IgD-negative memory B cell (primary cell): ENCODE measurements around the gene HSPA12B. TPM values are rescaled to one million over a fixed set of nuclear protein-coding genes. Genes with fewer than 3 reads are reported as not detected.
A peak's percentile ranks its signal among the peaks of the same experiment; 100 is the strongest.

Source experiments
- H3K27ac Mint-ChIP-seq, 3 donors: one replicate each; pipeline ENCODE4 v1.8.0; 2020 to 2022; ENCODE audit warnings: mild to moderate bottlenecking in 3 of 3, mixed read lengths in 3 of 3, moderate library complexity in 1 of 3
- H3K27me3 Mint-ChIP-seq: one replicate; pipeline ENCODE4 v1.8.0; 2021; ENCODE audit warnings: mixed read lengths
- H3K36me3 Mint-ChIP-seq: one replicate; pipeline ENCODE4 v1.8.0; 2020; ENCODE audit warnings: mild to moderate bottlenecking, mixed read lengths
- H3K4me1 Mint-ChIP-seq, 3 donors: one replicate each; pipeline ENCODE4 v1.8.0; 2020 to 2022; ENCODE audit warnings: mixed read lengths in 3 of 3, mild to moderate bottlenecking in 1 of 3
- H3K4me3 Mint-ChIP-seq, 4 donors: one replicate each; pipeline ENCODE4 v1.8.0; 2020 to 2022; ENCODE audit warnings: mild to moderate bottlenecking in 4 of 4, mixed read lengths in 4 of 4, moderate library complexity in 3 of 4
- H3K9me3 Mint-ChIP-seq, 3 donors: one replicate each; pipeline ENCODE4 v1.8.0; 2020 to 2021; ENCODE audit warnings: mixed read lengths in 3 of 3, mild to moderate bottlenecking in 1 of 3
- polyA plus RNA-seq: library from polyadenylated mRNA; unstranded; fragments of 300-500 nt; fragmentation: Illumina TruSeq; gene quantifications from one replicate; pipeline ENCODE4 v1.2.3, GENCODE V29; 2021

HSPA12B gene
- polyA plus RNA-seq, 1 donor from 2014 or later, result not detected

- Mint-ChIP-seq H3K4me3 (peak overlapping the region; percentile 92 to 98 (median 95)), H3K27me3 (peaks cover 2% of the 10 kb centered on the region), H3K9me3 (no peaks in the 10 kb centered on the region)
These were observed 36.1 kb downstream of the HSPA12B start for GRCh38 chr20:3768342-3769130.

GRCh38 chr20:3771552-3772058, 39.1 kb downstream of the HSPA12B start:
- Mint-ChIP-seq H3K27me3 (peaks cover 2% of the 10 kb centered on the region), H3K4me3 (peak overlapping the region in 1 of 4 donors; percentile 6), H3K4me1 (peaks cover 7 to 13% (median 9%) of the 10 kb centered on the region in 3 donors), H3K36me3 (no peaks in the 10 kb centered on the region), H3K9me3 (no peaks in the 10 kb centered on the region), H3K27ac (peak overlapping the region in 1 of 3 donors; percentile 39)

More at GRCh38 chr20:3768342-3769130, 36.1 kb downstream of the HSPA12B start:
- Mint-ChIP-seq H3K4me1 (peaks cover 7 to 20% (median 19%) of the 10 kb centered on the region in 3 donors), H3K27ac (peak overlapping the region; percentile 86 to 98 (median 97)), H3K36me3 (peaks cover 1% of the 10 kb centered on the region)

- Mint-ChIP-seq H3K4me3 (peak overlapping the region in 2 of 4 donors; percentile 47 to 54), H3K36me3 (no peaks in the 10 kb centered on the region), H3K4me1 (peaks cover 2 to 17% (median 6%) of the 10 kb centered on the region in 3 donors), H3K27me3 (peaks cover 12% of the 10 kb centered on the region), H3K9me3 (no peaks in the 10 kb centered on the region), H3K27ac (no peak overlapping the region)
These were observed 43.1 kb downstream of the HSPA12B start for GRCh38 chr20:3775457-3776108.

- H3K27ac Mint-ChIP-seq, result peak overlapping the region in 1 of 3 donors; percentile 71
- H3K27me3 Mint-ChIP-seq, result peaks cover 12% of the 10 kb centered on the region
- no peaks in the 10 kb centered on the region for H3K9me3 Mint-ChIP-seq
- H3K36me3 Mint-ChIP-seq, result peaks cover 1% of the 10 kb centered on the region
- H3K4me1 Mint-ChIP-seq, result peaks cover 9 to 27% (median 16%) of the 10 kb centered on the region in 3 donors
- peak overlapping the region; percentile 36 to 92 (median 86) for H3K4me3 Mint-ChIP-seq
These were observed 44.9 kb downstream of the HSPA12B start for GRCh38 chr20:3777381-3777715.

GRCh38 chr20:3777716-3778629, 45.5 kb downstream of the HSPA12B start:
- Mint-ChIP-seq H3K36me3 (peaks cover 1% of the 10 kb centered on the region), H3K27me3 (peaks cover 10% of the 10 kb centered on the region), H3K27ac (peak overlapping the region in 1 of 3 donors; percentile 71), H3K4me1 (peaks cover 9 to 27% (median 16%) of the 10 kb centered on the region in 3 donors), H3K9me3 (no peaks in the 10 kb centered on the region), H3K4me3 (peak overlapping the region; percentile 36 to 92 (median 86))

GRCh38 chr20:3778976-3779375, 46.5 kb downstream of the HSPA12B start:
- Mint-ChIP-seq H3K4me1 (peaks cover 9 to 30% (median 16%) of the 10 kb centered on the region in 3 donors), H3K27ac (peak overlapping the region in 2 of 3 donors; percentile 34 to 43), H3K27me3 (peaks cover 10% of the 10 kb centered on the region), H3K4me3 (peak overlapping the region in 3 of 4 donors; percentile 36 to 83 (median 69)), H3K36me3 (peaks cover 1% of the 10 kb centered on the region), H3K9me3 (no peaks in the 10 kb centered on the region)

- Mint-ChIP-seq H3K4me1 (peaks cover 9 to 36% (median 20%) of the 10 kb centered on the region in 3 donors), H3K36me3 (peaks cover 1% of the 10 kb centered on the region), H3K4me3 (peak within 1 kb of the TSS; percentile 33 to 95 (median 84)), H3K27me3 (peaks cover 10% of the 10 kb centered on the region), H3K9me3 (no peaks in the 10 kb centered on the region), H3K27ac (peak within 1 kb of the TSS in 2 of 3 donors; percentile 61 to 91)
These were observed 48.8 kb downstream of the HSPA12B start, which contains the start of gene SPEF1 for GRCh38 chr20:3781153-3781910. SPEF1 (minus strand) TSS chr20:3781448; CDS start chr20:3781287, 161 bp downstream.

GRCh38 chr20:3782597-3782996, 50.1 kb downstream of the HSPA12B start:
- Mint-ChIP-seq H3K27ac (peak overlapping the region in 1 of 3 donors; percentile 57), H3K4me3 (peak overlapping the region in 1 of 4 donors; percentile 33), H3K9me3 (no peaks in the 10 kb centered on the region), H3K4me1 (peaks cover 15 to 32% (median 23%) of the 10 kb centered on the region in 3 donors), H3K36me3 (peaks cover 1% of the 10 kb centered on the region), H3K27me3 (peaks cover 4% of the 10 kb centered on the region)

- H3K4me1 Mint-ChIP-seq, result peaks cover 15 to 32% (median 24%) of the 10 kb centered on the region in 3 donors
- H3K4me3 Mint-ChIP-seq, result peak overlapping the region in 2 of 4 donors; percentile 33 to 60
- H3K9me3 Mint-ChIP-seq, result no peaks in the 10 kb centered on the region
These were observed 50.6 kb downstream of the HSPA12B start for GRCh38 chr20:3783068-3783489.

GRCh38 chr20:3783511-3784195, 51.2 kb downstream of the HSPA12B start:
- peaks cover 21 to 34% (median 24%) of the 10 kb centered on the region in 3 donors for H3K4me1 Mint-ChIP-seq
- H3K4me3 Mint-ChIP-seq, result peak overlapping the region in 3 of 4 donors; percentile 18 to 60 (median 33)
- peak overlapping the region; percentile 39 to 57 (median 53) for H3K27ac Mint-ChIP-seq
- no peaks in the 10 kb centered on the region for H3K9me3 Mint-ChIP-seq
- peaks cover 4% of the 10 kb centered on the region for H3K27me3 Mint-ChIP-seq
- peaks cover 1% of the 10 kb centered on the region for H3K36me3 Mint-ChIP-seq

More at GRCh38 chr20:3783068-3783489, 50.6 kb downstream of the HSPA12B start:
- H3K27ac Mint-ChIP-seq, result peak overlapping the region in 2 of 3 donors; percentile 39 to 57
- H3K27me3 Mint-ChIP-seq, result peaks cover 4% of the 10 kb centered on the region
- H3K36me3 Mint-ChIP-seq, result peaks cover 1% of the 10 kb centered on the region

GRCh38 chr20:3784216-3784853, 51.9 kb downstream of the HSPA12B start:
- Mint-ChIP-seq H3K36me3 (peaks cover 1% of the 10 kb centered on the region), H3K27ac (peak overlapping the region in 1 of 3 donors; percentile 57), H3K27me3 (peaks cover 2% of the 10 kb centered on the region), H3K4me3 (peak overlapping the region in 3 of 4 donors; percentile 3 to 65 (median 61)), H3K4me1 (peaks cover 26 to 34% (median 27%) of the 10 kb centered on the region in 3 donors), H3K9me3 (no peaks in the 10 kb centered on the region)

- Mint-ChIP-seq H3K27me3 (no peaks in the 10 kb centered on the region), H3K4me1 (peaks cover 26 to 30% (median 27%) of the 10 kb centered on the region in 3 donors), H3K27ac (peak overlapping the region in 1 of 3 donors; percentile 33), H3K9me3 (no peaks in the 10 kb centered on the region), H3K36me3 (peaks cover 1% of the 10 kb centered on the region), H3K4me3 (peak overlapping the region in 2 of 4 donors; percentile 61 to 65)
These were observed 52.4 kb downstream of the HSPA12B start for GRCh38 chr20:3784863-3785239.
